GM23338 (cell line): Measurements from ENCODE around the gene PRR35.

Source experiments
- CREB1 ChIP-seq: fragments of 250-450 bp; sonication (Bioruptor Pico); IDR thresholded peaks from 2 replicates; pipeline ENCODE4 v1.5.0; 2020; ENCODE audit warnings: low read depth, mild to moderate bottlenecking, moderate library complexity
- EZH2 ChIP-seq: fragments of 200-600 bp; sonication (generic); IDR thresholded peaks from one replicate; pipeline ENCODE4 v1.8.0; 2017; ENCODE audit warnings: antibody characterized with exemption, mild to moderate bottlenecking, low read depth; ENCODE audit not compliant: unreplicated experiment
- JUNB ChIP-seq: IDR thresholded peaks from one replicate; pipeline ENCODE4 v1.6.1; 2016; ENCODE audit warnings: antibody characterized with exemption; ENCODE audit not compliant: unreplicated experiment
- POLR2AphosphoS5 ChIP-seq: IDR thresholded peaks from 2 replicates; pipeline ENCODE4 v1.6.1; 2016; ENCODE audit warnings: antibody characterized with exemption, low read depth
- TF ChIP-seq, protein P1 (sequence below), 2 experiments: fragments of 200-600 bp in 1 of 2; sonication (generic) in 1 of 2; conservative IDR thresholded peaks; 2 replicates each; pipeline versions ENCODE4 v1.5.1 to v1.6.1; 2016 to 2017; ENCODE audit warnings: antibody characterized with exemption in 2 of 2, low read depth in 2 of 2, mild to moderate bottlenecking in 2 of 2, moderate library complexity in 1 of 2
- TF ChIP-seq, protein P2 (sequence below): IDR thresholded peaks from 2 replicates; pipeline ENCODE4 v1.6.1; 2016; ENCODE audit warnings: antibody characterized with exemption
- TF ChIP-seq, protein P3 (sequence below): IDR thresholded peaks from one replicate; pipeline ENCODE4 v1.6.1; 2018; ENCODE audit warnings: antibody characterized with exemption; ENCODE audit not compliant: unreplicated experiment

DNA sequence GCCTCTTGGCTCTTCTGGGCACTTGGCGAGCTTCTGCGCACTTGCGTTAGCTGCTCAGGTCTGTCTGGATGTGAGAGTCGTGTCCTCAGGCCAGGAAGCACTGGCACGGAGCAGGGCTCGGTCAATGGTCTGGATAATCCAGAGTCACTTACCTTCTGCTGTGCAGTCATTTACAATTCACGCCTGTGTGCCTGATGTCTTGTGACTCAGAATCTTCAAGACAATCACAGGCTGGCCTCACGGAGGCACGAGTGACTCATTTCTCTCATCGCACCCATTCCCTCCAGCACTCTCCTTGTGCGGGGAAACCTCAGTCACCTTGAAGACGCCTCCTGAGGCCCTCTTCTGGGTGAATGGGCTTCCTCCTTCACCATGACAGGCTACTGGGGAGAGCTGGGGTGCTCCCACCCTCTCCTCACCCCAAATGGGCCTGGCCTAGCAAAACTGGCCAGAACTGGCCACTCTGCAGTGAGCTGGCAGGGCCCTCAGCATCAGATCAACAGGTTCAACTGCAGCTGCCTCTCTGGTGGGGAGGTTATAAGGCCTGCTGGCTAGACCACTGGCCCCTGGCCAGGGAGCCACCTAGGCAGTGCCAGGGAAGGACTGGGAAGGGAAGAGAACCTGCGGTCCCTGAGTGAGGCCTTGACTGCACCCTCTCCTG lies 34.5 kb upstream of the PRR35 start:
- TF ChIP-seq, protein P1, sequence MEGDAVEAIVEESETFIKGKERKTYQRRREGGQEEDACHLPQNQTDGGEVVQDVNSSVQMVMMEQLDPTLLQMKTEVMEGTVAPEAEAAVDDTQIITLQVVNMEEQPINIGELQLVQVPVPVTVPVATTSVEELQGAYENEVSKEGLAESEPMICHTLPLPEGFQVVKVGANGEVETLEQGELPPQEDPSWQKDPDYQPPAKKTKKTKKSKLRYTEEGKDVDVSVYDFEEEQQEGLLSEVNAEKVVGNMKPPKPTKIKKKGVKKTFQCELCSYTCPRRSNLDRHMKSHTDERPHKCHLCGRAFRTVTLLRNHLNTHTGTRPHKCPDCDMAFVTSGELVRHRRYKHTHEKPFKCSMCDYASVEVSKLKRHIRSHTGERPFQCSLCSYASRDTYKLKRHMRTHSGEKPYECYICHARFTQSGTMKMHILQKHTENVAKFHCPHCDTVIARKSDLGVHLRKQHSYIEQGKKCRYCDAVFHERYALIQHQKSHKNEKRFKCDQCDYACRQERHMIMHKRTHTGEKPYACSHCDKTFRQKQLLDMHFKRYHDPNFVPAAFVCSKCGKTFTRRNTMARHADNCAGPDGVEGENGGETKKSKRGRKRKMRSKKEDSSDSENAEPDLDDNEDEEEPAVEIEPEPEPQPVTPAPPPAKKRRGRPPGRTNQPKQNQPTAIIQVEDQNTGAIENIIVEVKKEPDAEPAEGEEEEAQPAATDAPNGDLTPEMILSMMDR (conservative IDR thresholded peaks at IDR 0.05; ENCODE audit: low read depth in 2 of 2), result no peak
- TF ChIP-seq, protein P2, sequence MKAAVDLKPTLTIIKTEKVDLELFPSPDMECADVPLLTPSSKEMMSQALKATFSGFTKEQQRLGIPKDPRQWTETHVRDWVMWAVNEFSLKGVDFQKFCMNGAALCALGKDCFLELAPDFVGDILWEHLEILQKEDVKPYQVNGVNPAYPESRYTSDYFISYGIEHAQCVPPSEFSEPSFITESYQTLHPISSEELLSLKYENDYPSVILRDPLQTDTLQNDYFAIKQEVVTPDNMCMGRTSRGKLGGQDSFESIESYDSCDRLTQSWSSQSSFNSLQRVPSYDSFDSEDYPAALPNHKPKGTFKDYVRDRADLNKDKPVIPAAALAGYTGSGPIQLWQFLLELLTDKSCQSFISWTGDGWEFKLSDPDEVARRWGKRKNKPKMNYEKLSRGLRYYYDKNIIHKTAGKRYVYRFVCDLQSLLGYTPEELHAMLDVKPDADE, result no peak
- TF ChIP-seq POLR2AphosphoS5, result no peak; the same call in 1 of the 2 replicates
- no peak for TF ChIP-seq EZH2
- TF ChIP-seq JUNB, result no peak
- no peak for TF ChIP-seq CREB1
- TF ChIP-seq, protein P3, sequence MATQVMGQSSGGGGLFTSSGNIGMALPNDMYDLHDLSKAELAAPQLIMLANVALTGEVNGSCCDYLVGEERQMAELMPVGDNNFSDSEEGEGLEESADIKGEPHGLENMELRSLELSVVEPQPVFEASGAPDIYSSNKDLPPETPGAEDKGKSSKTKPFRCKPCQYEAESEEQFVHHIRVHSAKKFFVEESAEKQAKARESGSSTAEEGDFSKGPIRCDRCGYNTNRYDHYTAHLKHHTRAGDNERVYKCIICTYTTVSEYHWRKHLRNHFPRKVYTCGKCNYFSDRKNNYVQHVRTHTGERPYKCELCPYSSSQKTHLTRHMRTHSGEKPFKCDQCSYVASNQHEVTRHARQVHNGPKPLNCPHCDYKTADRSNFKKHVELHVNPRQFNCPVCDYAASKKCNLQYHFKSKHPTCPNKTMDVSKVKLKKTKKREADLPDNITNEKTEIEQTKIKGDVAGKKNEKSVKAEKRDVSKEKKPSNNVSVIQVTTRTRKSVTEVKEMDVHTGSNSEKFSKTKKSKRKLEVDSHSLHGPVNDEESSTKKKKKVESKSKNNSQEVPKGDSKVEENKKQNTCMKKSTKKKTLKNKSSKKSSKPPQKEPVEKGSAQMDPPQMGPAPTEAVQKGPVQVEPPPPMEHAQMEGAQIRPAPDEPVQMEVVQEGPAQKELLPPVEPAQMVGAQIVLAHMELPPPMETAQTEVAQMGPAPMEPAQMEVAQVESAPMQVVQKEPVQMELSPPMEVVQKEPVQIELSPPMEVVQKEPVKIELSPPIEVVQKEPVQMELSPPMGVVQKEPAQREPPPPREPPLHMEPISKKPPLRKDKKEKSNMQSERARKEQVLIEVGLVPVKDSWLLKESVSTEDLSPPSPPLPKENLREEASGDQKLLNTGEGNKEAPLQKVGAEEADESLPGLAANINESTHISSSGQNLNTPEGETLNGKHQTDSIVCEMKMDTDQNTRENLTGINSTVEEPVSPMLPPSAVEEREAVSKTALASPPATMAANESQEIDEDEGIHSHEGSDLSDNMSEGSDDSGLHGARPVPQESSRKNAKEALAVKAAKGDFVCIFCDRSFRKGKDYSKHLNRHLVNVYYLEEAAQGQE, result no peak
